Neural crest cell (in vitro differentiated cells): ENCODE data around the gene PHF23. TPM values are rescaled to one million over a fixed set of nuclear protein-coding genes. Genes with fewer than 3 reads are reported as not detected.
A peak's percentile ranks its signal among the peaks of the same experiment; 100 is the strongest.

Source experiments
- DNase-seq: peaks from one replicate; pipeline ENCODE4 v3.0.0; 2021; ENCODE audit warnings: low read depth, mixed read lengths, low spot score
- H3K27ac Mint-ChIP-seq: one replicate; pipeline ENCODE4 v1.8.0; 2021; ENCODE audit warnings: mild to moderate bottlenecking, mixed read lengths; ENCODE audit not compliant: unreplicated experiment
- H3K27me3 Mint-ChIP-seq: 2 replicates; pipeline ENCODE4 v1.8.0; 2021; ENCODE audit warnings: low read depth, mild to moderate bottlenecking, mixed read lengths
- H3K36me3 Mint-ChIP-seq: 2 replicates; pipeline ENCODE4 v1.8.0; 2021; ENCODE audit warnings: low read depth, mild to moderate bottlenecking, mixed read lengths
- H3K4me1 Mint-ChIP-seq: 2 replicates; pipeline ENCODE4 v1.8.0; 2021; ENCODE audit warnings: mixed read lengths
- H3K4me3 Mint-ChIP-seq: one replicate; pipeline ENCODE4 v1.8.0; 2021; ENCODE audit warnings: mild to moderate bottlenecking, mixed read lengths
- H3K9me3 Mint-ChIP-seq: 2 replicates; pipeline ENCODE4 v1.8.0; 2021; ENCODE audit warnings: mixed read lengths
- CTCF ChIP-seq: fragments of 200-600 bp; sonication (generic); conservative IDR thresholded peaks from 2 replicates; pipeline ENCODE4 v1.5.0; 2021; ENCODE audit warnings: antibody characterized with exemption, mild to moderate bottlenecking
- total RNA-seq: library from RNA; stranded (reverse); gene quantifications from 2 replicates; pipeline ENCODE4 v1.2.1, GENCODE V29; 2021

PHF23 gene
- total RNA-seq, 1 donor from 2014 or later, result 75.2 TPM

DNA sequence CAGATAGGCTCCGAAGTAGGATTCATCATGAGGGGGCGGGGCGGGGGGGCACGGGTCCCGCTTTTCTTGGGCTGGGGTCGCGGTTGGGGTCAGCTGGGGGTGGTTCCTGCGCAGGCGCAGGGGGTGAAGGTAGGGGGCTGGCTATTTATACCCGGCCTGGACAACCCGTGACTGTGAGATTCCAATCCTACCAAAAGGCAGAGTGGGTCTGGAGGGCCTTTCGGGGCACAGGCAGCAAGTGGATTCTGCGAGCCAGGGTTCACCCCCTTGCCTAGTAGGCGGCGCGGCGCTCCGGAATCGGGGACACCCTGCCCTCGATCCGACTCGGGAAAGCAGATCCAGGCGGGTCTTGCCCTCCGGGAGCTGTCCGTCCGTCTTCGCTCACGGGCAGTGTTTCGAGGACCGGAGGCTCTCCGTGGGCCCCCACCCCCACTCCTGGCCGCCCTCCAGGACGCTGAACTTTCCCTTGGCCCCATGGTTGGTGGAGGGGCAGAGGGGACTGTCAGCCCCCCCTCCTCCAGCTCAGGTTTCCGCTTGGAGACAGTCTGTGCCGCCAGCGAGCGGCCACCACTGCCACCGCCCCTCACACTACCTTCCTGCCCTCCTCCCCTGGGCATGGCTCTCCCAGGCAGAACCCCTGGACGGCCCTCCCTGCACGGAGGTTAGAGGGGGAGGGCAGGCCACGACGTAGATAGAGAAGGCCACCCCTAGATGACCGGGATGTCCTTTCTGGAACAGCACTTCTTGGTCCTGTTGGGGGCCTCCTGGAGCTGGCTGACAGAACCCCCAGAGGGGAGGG, 42.9 kb upstream of the PHF23 start:
- Mint-ChIP-seq H3K27me3 (peaks cover 29% of the 10 kb centered on the region), H3K27ac (no peak overlapping the region), H3K36me3 (no peaks in the 10 kb centered on the region), H3K9me3 (no peaks in the 10 kb centered on the region), H3K4me3 (peak overlapping the region; percentile 90), H3K4me1 (peaks cover 21% of the 10 kb centered on the region)
- no peak for TF ChIP-seq CTCF
- DNase-seq, result peak; percentile 22

- no peaks in the 10 kb centered on the region for H3K9me3 Mint-ChIP-seq
- no peak for TF ChIP-seq CTCF
- no peaks in the 10 kb centered on the region for H3K36me3 Mint-ChIP-seq
- DNase-seq, result peak; percentile 96
- peaks cover 21% of the 10 kb centered on the region for H3K4me1 Mint-ChIP-seq
- H3K4me3 Mint-ChIP-seq, result peak within 1 kb of the TSS; percentile 90
- H3K27me3 Mint-ChIP-seq, result peaks cover 30% of the 10 kb centered on the region
- no peak within 1 kb of the TSS for H3K27ac Mint-ChIP-seq
These were observed 42.1 kb upstream of the PHF23 start, which contains the start of gene SLC2A4 for GRCh38 chr17:7281074-7281952. SLC2A4 (plus strand) TSS chr17:7281718; CDS start chr17:7281935, 217 bp downstream.

- Mint-ChIP-seq H3K27me3 (peaks cover 30% of the 10 kb centered on the region), H3K36me3 (no peaks in the 10 kb centered on the region), H3K27ac (no peak overlapping the region), H3K4me1 (peaks cover 21% of the 10 kb centered on the region), H3K9me3 (no peaks in the 10 kb centered on the region), H3K4me3 (peak overlapping the region; percentile 90)
- DNase-seq, result peak; percentile 77
- peak; percentile 86 for TF ChIP-seq CTCF
These were observed 41.3 kb upstream of the PHF23 start for GRCh38 chr17:7280519-7281073.

DNA sequence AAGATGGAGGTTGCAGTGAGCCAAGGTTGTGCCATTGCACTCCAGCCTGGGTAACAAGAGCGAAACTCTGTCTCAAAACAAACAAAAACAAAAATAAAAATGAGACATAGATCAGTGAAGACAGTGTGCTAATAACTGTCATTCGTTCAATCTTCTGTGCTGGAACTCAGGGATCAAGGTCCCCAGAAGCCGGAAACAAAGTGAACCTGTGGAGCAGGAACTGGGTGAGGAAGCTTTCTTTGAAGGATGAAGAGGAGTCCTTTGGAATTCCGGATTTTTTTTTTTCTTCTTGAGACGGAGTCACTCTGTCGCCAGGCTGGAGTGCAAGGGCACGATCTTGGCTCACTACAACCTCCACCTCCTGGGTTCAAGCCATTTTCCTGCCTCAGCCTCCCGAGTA, 40.2 kb upstream of the PHF23 start:
- H3K36me3 Mint-ChIP-seq, result no peaks in the 10 kb centered on the region
- TF ChIP-seq CTCF, result no peak
- H3K4me3 Mint-ChIP-seq, result no peak overlapping the region
- no peak overlapping the region for H3K27ac Mint-ChIP-seq
- peaks cover 30% of the 10 kb centered on the region for H3K27me3 Mint-ChIP-seq
- DNase-seq, result no peak
- peaks cover 21% of the 10 kb centered on the region for H3K4me1 Mint-ChIP-seq
- H3K9me3 Mint-ChIP-seq, result no peaks in the 10 kb centered on the region

GRCh38 chr17:7266784-7267183, 27.5 kb upstream of the PHF23 start:
- Mint-ChIP-seq H3K27me3 (peaks cover 68% of the 10 kb centered on the region), H3K4me3 (no peak overlapping the region), H3K9me3 (no peaks in the 10 kb centered on the region), H3K36me3 (no peaks in the 10 kb centered on the region), H3K27ac (no peak overlapping the region), H3K4me1 (peaks cover 13% of the 10 kb centered on the region)
- DNase-seq, result no peak
- TF ChIP-seq CTCF, result no peak
